Vagina (tissue), 2 donors: ENCODE measurements around the gene ADAMTS9.

Experiments
- POLR2A ChIP-seq, 2 donors: fragments of 450-650 bp; IDR thresholded peaks; one replicate each; pipeline ENCODE4 v1.6.1; 2017; ENCODE audit warnings: antibody characterized with exemption in 2 of 2, mild to moderate bottlenecking in 2 of 2, moderate library complexity in 2 of 2
- POLR2AphosphoS5 ChIP-seq, 2 donors: sonication (generic); formaldehyde crosslinking; IDR thresholded peaks; one replicate each; pipeline ENCODE4 v1.9.0; 2017; ENCODE audit warnings: antibody characterized with exemption in 2 of 2, mild to moderate bottlenecking in 2 of 2, low read depth in 1 of 2; ENCODE audit not compliant: insufficient read depth in 1 of 2
- TF ChIP-seq, protein P1 (sequence below), 3 experiments: fragments of 450-650 bp in 2 of 3; fragments of 200-600 bp in 1 of 3; sonication (generic) in 1 of 3; IDR thresholded peaks; one replicate each; pipeline ENCODE4 v1.5.1; 2017 to 2019; ENCODE audit warnings: antibody characterized with exemption in 3 of 3, mild to moderate bottlenecking in 2 of 3, moderate library complexity in 2 of 3

DNA sequence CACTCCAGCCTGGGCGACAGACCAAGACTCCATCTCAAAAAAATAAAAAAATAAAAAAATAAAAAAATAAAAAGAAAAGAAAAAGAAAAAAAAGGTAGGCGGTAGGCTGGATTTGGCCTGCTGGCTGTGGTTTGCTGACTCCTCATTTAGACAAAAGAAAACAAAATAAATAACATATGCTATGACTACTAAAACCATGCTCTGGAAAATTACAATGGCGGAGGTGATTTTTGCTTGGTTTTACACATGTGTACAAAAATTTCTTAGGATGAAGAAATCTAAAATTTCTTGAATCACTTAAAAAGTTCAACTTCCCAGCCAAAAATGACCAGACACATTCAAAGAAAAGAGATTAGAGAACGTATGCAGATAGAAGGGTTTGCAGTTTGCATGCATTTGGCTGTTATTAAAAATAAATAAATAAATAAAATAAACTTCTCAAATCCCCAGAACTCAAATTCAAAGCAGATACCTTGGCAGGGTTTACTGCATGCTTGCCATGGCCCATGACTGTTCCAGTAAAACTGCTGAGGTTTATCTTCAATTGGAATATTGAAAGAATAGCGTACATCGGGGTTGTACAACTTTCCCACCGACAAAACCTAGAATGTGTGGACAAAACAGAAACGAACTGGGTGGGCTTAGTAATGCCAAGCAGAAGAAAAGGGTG, 65.9 kb downstream of the ADAMTS9 start:
- TF ChIP-seq POLR2A (IDR thresholded peaks at IDR 0.05) (no peak), POLR2AphosphoS5 (IDR thresholded peaks at IDR 0.05; ENCODE audit: insufficient read depth in 1 of 2, low read depth in 1 of 2) (no peak)
- TF ChIP-seq, protein P1, sequence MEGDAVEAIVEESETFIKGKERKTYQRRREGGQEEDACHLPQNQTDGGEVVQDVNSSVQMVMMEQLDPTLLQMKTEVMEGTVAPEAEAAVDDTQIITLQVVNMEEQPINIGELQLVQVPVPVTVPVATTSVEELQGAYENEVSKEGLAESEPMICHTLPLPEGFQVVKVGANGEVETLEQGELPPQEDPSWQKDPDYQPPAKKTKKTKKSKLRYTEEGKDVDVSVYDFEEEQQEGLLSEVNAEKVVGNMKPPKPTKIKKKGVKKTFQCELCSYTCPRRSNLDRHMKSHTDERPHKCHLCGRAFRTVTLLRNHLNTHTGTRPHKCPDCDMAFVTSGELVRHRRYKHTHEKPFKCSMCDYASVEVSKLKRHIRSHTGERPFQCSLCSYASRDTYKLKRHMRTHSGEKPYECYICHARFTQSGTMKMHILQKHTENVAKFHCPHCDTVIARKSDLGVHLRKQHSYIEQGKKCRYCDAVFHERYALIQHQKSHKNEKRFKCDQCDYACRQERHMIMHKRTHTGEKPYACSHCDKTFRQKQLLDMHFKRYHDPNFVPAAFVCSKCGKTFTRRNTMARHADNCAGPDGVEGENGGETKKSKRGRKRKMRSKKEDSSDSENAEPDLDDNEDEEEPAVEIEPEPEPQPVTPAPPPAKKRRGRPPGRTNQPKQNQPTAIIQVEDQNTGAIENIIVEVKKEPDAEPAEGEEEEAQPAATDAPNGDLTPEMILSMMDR (IDR thresholded peaks at IDR 0.05), result no peak
